Upper lobe of left lung (tissue), 4 donors: Measurements from ENCODE around the gene UBE3B.

Source experiments
- CTCF ChIP-seq, 6 experiments: fragments of 450-650 bp in 4 of 6; fragments of 200-600 bp in 2 of 6; sonication (generic) in 2 of 6; IDR thresholded peaks; one replicate each; pipeline ENCODE4 v1.5.1; 2016 to 2019; ENCODE audit warnings: antibody characterized with exemption in 6 of 6
- POLR2A ChIP-seq, 4 donors: fragments of 450-650 bp; IDR thresholded peaks; one replicate each; pipeline ENCODE4 v1.5.1; 2016 to 2017; ENCODE audit warnings: antibody characterized with exemption in 4 of 4, mild to moderate bottlenecking in 2 of 4

GRCh38 chr12:109473006-109473405, 4.4 kb upstream of the UBE3B start:
- TF ChIP-seq CTCF (IDR thresholded peaks at IDR 0.05) (no peak), POLR2A (IDR thresholded peaks at IDR 0.05) (no peak)
